HG03432 (cell line): ENCODE measurements around the gene PRSS33.

ENCODE experiments used
- ATAC-seq: cut with Tn5 transposase; IDR thresholded peaks from one replicate; pipeline ENCODE4 v1.9.1; 2021; ENCODE audit warnings: mild to moderate bottlenecking, moderate library complexity; ENCODE audit not compliant: unreplicated experiment

The PRSS33 gene

DNA sequence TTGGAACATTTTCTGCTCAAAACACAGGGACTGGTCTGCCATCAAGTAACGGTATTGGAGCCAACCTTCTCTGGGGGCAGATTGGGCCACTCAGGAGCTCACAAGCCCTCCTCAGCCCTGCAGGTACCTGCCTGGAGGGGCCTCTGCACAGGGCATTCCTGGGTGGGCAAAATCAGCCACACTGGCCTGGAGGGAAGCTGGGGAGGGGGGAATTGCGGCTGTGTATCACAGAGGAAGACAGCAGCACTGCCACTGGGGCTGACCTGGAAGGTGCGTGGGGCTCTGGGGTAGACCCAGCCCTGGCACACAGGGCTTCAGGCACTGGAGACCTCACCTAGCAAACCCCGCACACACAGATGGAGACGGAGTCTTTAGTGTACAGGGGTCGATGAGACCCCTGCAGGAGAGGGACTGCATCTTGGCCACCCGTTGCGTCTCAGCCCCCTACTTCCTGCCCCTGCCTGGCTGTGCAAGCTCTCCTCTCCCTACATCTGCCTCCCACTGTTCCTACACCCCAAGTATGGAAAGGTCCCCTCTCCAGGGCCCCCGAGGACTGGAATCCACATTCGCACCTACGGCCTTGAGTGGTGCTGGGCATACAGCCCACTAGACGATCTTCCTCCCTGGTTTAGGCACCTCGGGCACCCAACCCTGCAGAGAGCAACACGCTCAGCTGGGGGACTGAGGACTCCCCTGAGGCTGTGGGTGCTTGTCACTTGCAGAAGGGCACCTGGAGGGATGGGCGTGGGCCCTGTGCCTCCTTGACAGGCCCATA, 42.1 kb downstream of the PRSS33 start:
- ATAC-seq = no peak

DNA sequence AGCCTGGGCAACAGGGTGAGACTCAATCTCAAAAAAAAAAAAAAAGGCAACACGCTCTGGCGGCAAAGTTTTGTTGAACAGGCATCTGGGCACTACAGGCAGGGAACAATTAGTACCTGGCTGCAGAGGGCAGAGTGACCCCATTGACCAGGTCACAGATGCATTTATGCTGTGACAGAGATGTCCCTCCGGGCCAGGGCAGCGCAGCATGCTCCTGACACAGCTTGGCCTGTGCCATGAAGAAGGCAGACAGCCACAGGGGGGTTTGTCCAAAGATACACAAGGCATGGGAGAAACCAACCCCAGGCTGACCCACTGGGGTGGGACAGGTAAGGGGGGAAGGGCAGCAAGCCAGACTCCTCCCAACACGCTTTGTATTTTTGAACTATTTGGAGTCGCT, 42.6 kb downstream of the PRSS33 start:
- no peak for ATAC-seq

- no peak for ATAC-seq
Measured at GRCh38 chr16:2743007-2743810, 44.2 kb downstream of the PRSS33 start.

DNA sequence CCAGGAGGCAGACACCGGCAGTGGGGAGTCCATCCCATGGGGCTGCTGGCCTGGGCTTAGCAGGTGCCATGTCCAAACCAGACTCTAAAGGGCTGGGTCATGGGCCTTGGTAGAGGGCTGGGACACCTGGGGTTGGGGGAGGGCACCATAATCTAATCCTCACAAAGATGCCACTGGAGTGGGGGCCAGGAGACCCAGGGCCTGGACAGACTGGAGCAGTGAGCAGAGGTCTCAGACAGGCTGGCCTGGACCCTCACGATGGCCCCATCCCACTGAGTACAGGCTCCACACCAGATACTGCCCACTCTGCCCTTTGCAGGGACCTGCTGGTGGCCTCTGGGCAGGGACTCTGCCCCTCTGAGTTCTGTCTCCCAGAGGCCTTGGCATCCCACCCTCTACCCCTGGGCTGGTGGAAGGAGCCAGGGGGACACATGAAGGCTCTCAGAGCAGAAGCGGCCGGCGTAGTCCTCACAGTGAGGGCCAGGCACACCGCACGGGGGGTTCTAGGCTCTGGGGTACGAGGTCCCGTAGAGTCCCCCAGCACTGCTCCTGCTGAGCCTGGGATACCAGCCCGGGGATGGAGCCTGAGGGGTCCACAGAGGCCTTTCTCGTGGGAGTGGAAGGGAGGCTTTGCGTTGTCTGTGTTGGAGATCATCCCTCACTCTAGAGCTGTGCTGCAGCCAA, 44.9 kb downstream of the PRSS33 start:
- ATAC-seq = no peak

GRCh38 chr16:2741168-2741567, 46.2 kb downstream of the PRSS33 start:
- ATAC-seq = no peak

DNA sequence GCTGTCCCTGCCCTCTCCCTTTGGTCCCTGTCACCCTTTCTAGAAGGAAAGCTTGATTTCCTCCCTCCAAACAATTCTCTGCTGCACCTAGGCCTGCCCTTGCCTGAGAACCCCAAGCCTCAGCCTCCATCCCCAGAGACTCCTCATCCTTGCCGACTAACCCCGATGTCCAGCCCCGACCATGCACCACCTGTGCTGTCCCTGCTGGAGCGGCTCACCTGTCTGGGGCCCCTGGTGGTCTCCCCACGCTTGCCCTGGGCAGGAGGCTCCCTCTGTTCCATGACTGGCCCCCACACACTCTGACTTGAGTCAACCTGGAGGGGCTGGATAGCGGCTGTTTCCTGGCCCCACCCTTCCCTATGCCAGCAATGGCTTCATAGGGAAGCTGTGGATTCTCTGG, 46.9 kb downstream of the PRSS33 start:
- ATAC-seq = no peak

GRCh38 chr16:2739625-2740430, 47.5 kb downstream of the PRSS33 start:
- ATAC-seq = no peak

GRCh38 chr16:2738615-2739014, 48.7 kb downstream of the PRSS33 start:
- ATAC-seq = no peak

DNA sequence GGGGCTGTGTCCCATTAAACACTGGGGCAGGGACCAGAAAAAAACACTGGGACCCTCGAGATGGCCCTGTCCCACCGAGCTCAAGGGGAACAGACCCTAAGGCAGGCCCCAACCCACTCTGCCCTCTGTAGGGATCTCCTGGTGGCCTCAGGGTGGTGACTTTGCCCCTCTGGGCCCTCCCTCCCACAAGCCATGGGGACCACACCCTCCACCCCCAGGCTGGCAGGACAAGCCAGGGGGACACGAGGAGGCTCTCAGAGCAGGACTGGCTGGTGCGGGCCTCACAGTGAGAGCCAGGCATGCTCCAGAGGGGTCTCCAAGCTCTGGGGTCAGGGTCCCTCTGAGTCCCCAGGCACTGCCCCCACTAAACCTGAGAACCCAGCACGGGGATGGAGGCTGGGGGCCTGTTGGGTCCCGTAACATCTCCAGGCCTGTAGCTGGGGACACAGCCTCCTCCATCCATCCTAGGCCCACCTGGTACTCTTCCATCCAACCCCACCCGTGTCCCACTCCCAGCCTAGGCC, 49.4 kb downstream of the PRSS33 start:
- no peak for ATAC-seq

DNA sequence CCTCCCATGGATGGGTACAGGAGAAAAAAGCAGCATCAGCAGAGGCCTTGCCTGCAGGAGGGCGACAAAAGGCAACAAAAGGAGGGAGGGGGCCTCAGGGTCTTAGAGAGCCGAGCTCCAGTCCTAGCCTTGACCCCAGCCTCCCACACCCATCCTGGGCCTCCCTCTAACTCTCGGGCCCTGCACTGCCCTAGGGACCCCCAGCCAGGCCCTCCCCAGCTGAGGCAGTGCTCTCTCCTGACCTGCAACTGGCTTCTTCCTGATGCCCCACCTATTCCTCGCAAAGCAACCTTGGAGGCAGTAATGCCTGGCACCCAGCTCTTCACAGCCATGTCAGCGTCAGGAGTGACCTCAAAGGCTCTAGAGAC, 50.1 kb downstream of the PRSS33 start:
- no peak for ATAC-seq

GRCh38 chr16:2736476-2737237, 50.7 kb downstream of the PRSS33 start:
- ATAC-seq = no peak

GRCh38 chr16:2734844-2735515, 52.4 kb downstream of the PRSS33 start:
- no peak for ATAC-seq
